Measurements from ENCODE around the gene MS4A10. TPM values are rescaled to one million over a fixed set of nuclear protein-coding genes. Genes with fewer than 3 reads are reported as not detected.

The MS4A10 gene
- total and polyA plus RNA-seq, 9 of the 15 experiments (the other 6 are each of a cell fraction or from before 2014, with no cell fraction given) = not detected

GRCh38 chr11:60842668-60843600, 57.8 kb downstream of the MS4A10 start:
- H3K4me1 ChIP-seq (replicated peaks in 1 of 2; ENCODE audit: control insufficient read depth in 2 of 2, insufficient read depth in 2 of 2, low read length in 2 of 2) = peaks cover 18 to 44% of the 10 kb centered on the region in 2 experiments
- FAIRE-seq = peak; percentile 76
- peaks cover 3% of the 10 kb centered on the region; the same call in 1 of the 2 replicates for H4K20me1 ChIP-seq (replicated peaks; ENCODE audit: control insufficient read depth, insufficient read depth, low read length)
- in situ Hi-C loops (cut with MboI) = no loop called here
- H3K79me2 ChIP-seq (ENCODE audit: control insufficient read depth, insufficient read depth, low read length) = peaks cover 55% of the 10 kb centered on the region
- H2AFZ ChIP-seq (ENCODE audit: low read depth, low read length) = peak overlapping the region; percentile 96; the same call in 1 of the 2 replicates
- ChIA-PET POLR2A (interaction anchor here (0.6 to 1.2 kb wide), 5 partner anchors 11 to 662 kb away, joined by 3 to 4 read pairs (median 3); partner anchors contain the start of gene PRPF19), CTCF (ENCODE audit: low intra/inter-chr PET ratio) (no interaction called here)
- peak overlapping the region; percentile 74 for H3K4me3 ChIP-seq
- peak overlapping the region; percentile 89 for H3K4me2 ChIP-seq (ENCODE audit: insufficient read depth, low read length)
- no peak for DNase-seq (ENCODE audit: extremely low read depth in 1 of 4, low spot score in 3 of 4)
- BruUV-seq (replicated peaks) = no TSS peak
- no peaks in the 10 kb centered on the region for H3K9me3 ChIP-seq (replicated peaks; ENCODE audit: control insufficient read depth, insufficient read depth, low read depth, low read length)
- peaks cover 3% of the 10 kb centered on the region for H3K9me1 ChIP-seq (ENCODE audit: control insufficient read depth, insufficient read depth, low read length)
- peak overlapping the region; percentile 70 for H3K27ac ChIP-seq (ENCODE audit: extremely low read depth, low read depth, low read length)
- peak overlapping the region; percentile 81 to 98 for H3K9ac ChIP-seq (ENCODE audit: insufficient read depth in 1 of 2, low read depth in 2 of 2, low read length in 2 of 2)
- H3K36me3 ChIP-seq (ENCODE audit: control insufficient read depth, insufficient read depth, low read length) = peaks cover 33% of the 10 kb centered on the region
- WGBS (ENCODE audit: insufficient coverage, low coverage, missing lambda C conversion rate) = under 1% methylated on average over 23 of the region's 23 CpGs
- peak; percentile 7 for ATAC-seq
- intact Hi-C loops (cut with micrococcal nuclease) = no loop called here
- no peaks in the 10 kb centered on the region for H3K27me3 ChIP-seq (ENCODE audit: control insufficient read depth in 2 of 2, insufficient read depth in 2 of 2, low read length in 2 of 2)
- no peak for TF ChIP-seq ZNF561 (CRISPR knock-in tag; conservative IDR thresholded peaks at IDR 0.05)
- TF ChIP-seq PRDM10 (IDR thresholded peaks at IDR 0.05; ENCODE audit: partially characterized antibody) = peak; percentile 17
- TF ChIP-seq KDM5B (IDR thresholded peaks at IDR 0.05; ENCODE audit: insufficient replicate concordance, low read depth, low read length) = peak; percentile 24
- TF ChIP-seq IRF1 (CRISPR knock-in tag; IDR thresholded peaks at IDR 0.05; ENCODE audit: borderline replicate concordance) = no peak
- TF ChIP-seq TBP (optimal IDR thresholded peaks at IDR 0.05; ENCODE audit: low read depth, low read length) = peak; percentile 24
- TF ChIP-seq KAT8 (IDR thresholded peaks at IDR 0.05; ENCODE audit: low read depth) = no peak
- TF ChIP-seq ZNF274 (IDR thresholded peaks at IDR 0.05; ENCODE audit: borderline replicate concordance, low read depth, low read length) = no peak
- TF ChIP-seq RNF219 (CRISPR knock-in tag; IDR thresholded peaks at IDR 0.05) = no peak
- TF ChIP-seq SIN3A (IDR thresholded peaks at IDR 0.05; ENCODE audit: borderline replicate concordance in 2 of 2, control insufficient read depth in 1 of 2, low read depth in 2 of 2, low read length in 2 of 2) = 0 out of 4 replicates have a peak, but pooled peaks of 1 of the 2 experiments have one; percentile 6
- no peak for TF ChIP-seq SMAD3 (CRISPR knock-in tag; conservative IDR thresholded peaks at IDR 0.05)
- TF ChIP-seq ATF3 (IDR thresholded peaks at IDR 0.05) = peak; percentile 42; the same call in 1 of the 2 replicates
- no peak for TF ChIP-seq ATF3 (CRISPR knock-in tag; conservative IDR thresholded peaks at IDR 0.05)
